GM12878 (cell line): Measurements from ENCODE around the gene CAB39. TPM values are rescaled to one million over a fixed set of nuclear protein-coding genes. Genes with fewer than 3 reads are reported as not detected.

ENCODE experiments used
- ATAC-seq: fragments of 200-7000 bp; cut with Tn5 transposase; 3 replicates; pipeline ENCODE4 v1.9.1; 2020; ENCODE audit warnings: mild to moderate bottlenecking, moderate library complexity
- BruUV-seq: library from RNA; stranded (reverse); fragments of 400-500 nt; replicated peaks from 2 replicates; lab custom pipeline; 2021; lab: Mats Ljungman, UMichigan
- CTCF ChIA-PET: fragments of 300-600 bp; sonication (Branson Sonifier 250); formaldehyde crosslinking; extraction: SDS; loops from one replicate; lab custom pipeline; 2021; ENCODE audit warnings: inconsistent platforms; lab: Yijun Ruan, JAX
- POLR2A ChIA-PET: fragments of 350-600 bp; formaldehyde crosslinking; extraction: SDS; loops from one replicate; lab custom pipeline; 2021; ENCODE audit warnings: inconsistent platforms; lab: Charles Lee
- RAD21 ChIA-PET: fragments of 300-600 bp; sonication (Branson Sonifier 250); formaldehyde crosslinking; loops from one replicate; lab custom pipeline; 2023; ENCODE audit warnings: antibody characterized with exemption; ENCODE audit not compliant: unreplicated experiment; lab: Charles Lee
- SMC1A ChIA-PET: fragments of 300-600 bp; sonication (Branson Sonifier 250); formaldehyde crosslinking; loops from one replicate; lab custom pipeline; 2023; ENCODE audit not compliant: unreplicated experiment, uncharacterized antibody; lab: Charles Lee
- DNase-seq: peaks from one replicate; pipeline ENCODE4 v3.0.0-alpha.2; 2011; ENCODE audit warnings: low read depth, low spot score
- FAIRE-seq: peaks from 3 replicates; lab custom pipeline; 2011; peaks lifted over from hg19 to GRCh38; lab: Jason Lieb, UNC
- H2AFZ ChIP-seq: 2 replicates; pipeline ENCODE4 v1.6.0; 2011; ENCODE audit warnings: low read depth, low read length, control low read depth; ENCODE audit not compliant: control insufficient read depth
- H3K27ac ChIP-seq: 2 replicates; pipeline ENCODE4 v1.5.1; 2011; ENCODE audit warnings: control low read depth; ENCODE audit not compliant: control insufficient read depth, insufficient read depth
- H3K27me3 ChIP-seq, 2 experiments: replicated peaks in 1 of 2; 2 replicates each; pipeline versions ENCODE4 v1.6.0 to v1.6.1; 2011; ENCODE audit warnings: low read length in 1 of 2; ENCODE audit not compliant: control insufficient read depth in 2 of 2, insufficient read depth in 2 of 2
- H3K36me3 ChIP-seq, 2 experiments: 2 replicates each; pipeline ENCODE4 v1.5.1; 2011; ENCODE audit warnings: low read length in 1 of 2; ENCODE audit not compliant: control insufficient read depth in 2 of 2, insufficient read depth in 2 of 2
- H3K4me1 ChIP-seq: 2 replicates; pipeline ENCODE4 v1.6.1; 2011; ENCODE audit warnings: mild to moderate bottlenecking, low read length, moderate library complexity, mixed read lengths; ENCODE audit not compliant: control insufficient read depth, insufficient read depth
- H3K4me2 ChIP-seq: 2 replicates; pipeline ENCODE4 v1.6.0; 2011; ENCODE audit warnings: control low read depth; ENCODE audit not compliant: control insufficient read depth, insufficient read depth
- H3K4me3 ChIP-seq: fragments of 200-600 bp; sonication (generic); 2 replicates; pipeline ENCODE4 v1.5.1; 2016
- H3K79me2 ChIP-seq: 2 replicates; pipeline ENCODE4 v1.6.0; 2011; ENCODE audit warnings: low read length; ENCODE audit not compliant: control insufficient read depth, insufficient read depth
- H3K9ac ChIP-seq: 2 replicates; pipeline ENCODE4 v1.8.0; 2011; ENCODE audit warnings: low read length, control low read depth, mixed read lengths; ENCODE audit not compliant: control insufficient read depth, insufficient read depth
- H3K9me3 ChIP-seq: replicated peaks from 3 replicates; pipeline ENCODE4 v1.5.1; 2011; ENCODE audit warnings: mild to moderate bottlenecking, low read length; ENCODE audit not compliant: control insufficient read depth, insufficient read depth
- H4K20me1 ChIP-seq: 2 replicates; pipeline ENCODE4 v1.6.0; 2011; ENCODE audit not compliant: control insufficient read depth, insufficient read depth
- BRCA1 ChIP-seq: IDR thresholded peaks from 2 replicates; pipeline ENCODE4 v1.6.1; 2011; ENCODE audit warnings: low read depth, low read length, improper control_type of control experiment
- CEBPB ChIP-seq, 2 experiments: fragments of 150-350 bp in 1 of 2; IDR thresholded peaks; 2 replicates each; pipeline ENCODE4 v1.6.1; 2012 to 2014; ENCODE audit warnings: low read depth in 2 of 2, low read length in 2 of 2, borderline replicate concordance in 1 of 2, inconsistent platforms in 1 of 2
- ETV6 ChIP-seq, 2 experiments: fragments of 450-650 bp in 1 of 2; IDR thresholded peaks in 1 of 2; conservative IDR thresholded peaks in 1 of 2; 2 replicates each; pipeline ENCODE4 v1.6.1; 2014; ENCODE audit warnings: antibody characterized with exemption in 1 of 2, borderline replicate concordance in 1 of 2, low read depth in 1 of 2, mild to moderate bottlenecking in 1 of 2, moderate library complexity in 1 of 2
- GATAD2B ChIP-seq: fragments of 450-650 bp; conservative IDR thresholded peaks from 2 replicates; pipeline ENCODE4 v1.6.1; 2017; ENCODE audit warnings: low read depth, mild to moderate bottlenecking, moderate library complexity
- JUNB ChIP-seq: IDR thresholded peaks from 2 replicates; pipeline ENCODE4 v1.6.1; 2016; ENCODE audit warnings: antibody characterized with exemption, mild to moderate bottlenecking
- JUND ChIP-seq: IDR thresholded peaks from 2 replicates; pipeline ENCODE4 v1.6.1; 2012; ENCODE audit warnings: low read depth, mild to moderate bottlenecking, low read length, improper control_type of control experiment, moderate library complexity
- MYC ChIP-seq: IDR thresholded peaks from 2 replicates; pipeline ENCODE4 v1.6.1; 2011; ENCODE audit warnings: mild to moderate bottlenecking, low read length, moderate library complexity, inconsistent platforms; ENCODE audit not compliant: insufficient read depth, insufficient replicate concordance, insufficient read length, severe bottlenecking
- NFYA ChIP-seq: IDR thresholded peaks from 2 replicates; pipeline ENCODE4 v1.6.1; 2011; ENCODE audit warnings: low read depth, mild to moderate bottlenecking, low read length, improper control_type of control experiment, borderline replicate concordance
- NR2F1 ChIP-seq: fragments of 450-650 bp; conservative IDR thresholded peaks from 2 replicates; pipeline ENCODE4 v1.6.1; 2017; ENCODE audit warnings: mild to moderate bottlenecking
- POLR2AphosphoS5 ChIP-seq: IDR thresholded peaks from 2 replicates; pipeline ENCODE4 v1.6.1; 2011; ENCODE audit warnings: mild to moderate bottlenecking, low read length, inconsistent platforms
- ZNF622 ChIP-seq: fragments of 450-650 bp; IDR thresholded peaks from 2 replicates; pipeline ENCODE4 v1.6.1; 2017; ENCODE audit warnings: mild to moderate bottlenecking, inconsistent platforms
- WGBS: methylation state at CpG from one replicate; pipeline ENCODE4 v1.1.6; 2016; ENCODE audit warnings: low lambda C conversion rate; ENCODE audit not compliant: insufficient replicate concordance, insufficient coverage; ENCODE audit errors: missing lambda C conversion rate; 5-methylcytosine and 5-hydroxymethylcytosine counted together
- in situ Hi-C: fragments of 300-500 bp; cut with MboI; formaldehyde crosslinking; loops from 9 replicates; pipeline ENCODE4 v1.14.3; 2018; ENCODE audit warnings: mixed read lengths
- intact Hi-C: fragments of 100-400 bp; cut with micrococcal nuclease; formaldehyde crosslinking; loops from one replicate; pipeline ENCODE4 v1.14.2; 2022; ENCODE audit not compliant: unreplicated experiment
- polyA plus RNA-seq, 11 experiments: library from polyadenylated mRNA; depleted of rRNA in 4 of 11; unstranded in 6 of 11; stranded (reverse) in 5 of 11; fragments of >200 nt; fragmentation: Nextera tagmentation in 4 of 11; fragmentation: Illumina TruSeq in 1 of 11; extraction: Ambion mirVana in 4 of 11; extraction: Trizol in 1 of 11; gene quantifications; 1 replicate in 1 of 11; 2 replicates in 10 of 11; pipeline versions ENCODE4 v1.2.1 to v1.2.3, GENCODE V29; 2011 to 2016; ENCODE audit warnings: inconsistent platforms in 2 of 11, missing spikeins in 2 of 11, low read depth in 1 of 11
- total RNA-seq, 4 experiments: library from RNA; depleted of rRNA in 3 of 4; stranded (reverse); fragments of >200 nt in 3 of 4; fragmentation: Illumina TruSeq in 1 of 4; extraction: Trizol in 1 of 4; gene quantifications; 2 replicates each; pipeline versions ENCODE4 v1.2.1 to v1.2.3, GENCODE V29; 2013 to 2021
- TF ChIP-seq, protein P1 (sequence below): IDR thresholded peaks from 2 replicates; pipeline ENCODE4 v1.6.1; 2012; ENCODE audit warnings: low read depth, low read length, improper control_type of control experiment

CAB39 gene
- total and polyA plus RNA-seq, 10 of the 15 experiments (the other 5 are each of a cell fraction or from before 2014, with no cell fraction given) = 13.3 to 129 (median 62.9) TPM

GRCh38 chr2:230774348-230774951, 61.8 kb downstream of the CAB39 start:
- ChIA-PET CTCF (interaction anchor here (0.7 to 1.0 kb wide), 2 partner anchors 8 to 11 kb away, joined by 3 read pairs; no protein-coding TSS in a partner anchor), RAD21 (interaction anchor here (2.5 kb wide), 1 partner anchor 60 kb away, joined by 8 read pairs; no protein-coding TSS in a partner anchor), POLR2A (interaction anchor here (0.6 to 1.0 kb wide), 2 partner anchors 11 to 36 kb away, joined by 3 read pairs; no protein-coding TSS in a partner anchor), SMC1A (interaction anchor here (0.9 to 1.6 kb wide), 4 partner anchors 12 to 40 kb away, joined by 3 to 4 read pairs (median 4); no protein-coding TSS in a partner anchor)
- Histone ChIP-seq H3K27ac (no peak overlapping the region), H3K4me3 (no peak overlapping the region), H3K9me3 (no peaks in the 10 kb centered on the region), H3K79me2 (peaks cover 21% of the 10 kb centered on the region), H3K4me1 (peaks cover 18% of the 10 kb centered on the region), H3K9ac (no peak overlapping the region), H3K36me3 (peaks cover 2 to 13% of the 10 kb centered on the region in 2 experiments), H3K4me2 (no peak overlapping the region), H3K27me3 (no peaks in the 10 kb centered on the region), H2AFZ (no peak overlapping the region), H4K20me1 (no peaks in the 10 kb centered on the region)
- in situ Hi-C loops (no loop called here), intact Hi-C loops (no loop called here)
- TF ChIP-seq JUNB (no peak), CEBPB (IDR thresholded peaks at IDR 0.05; ENCODE audit: borderline replicate concordance in 1 of 2, low read depth in 2 of 2, low read length in 2 of 2) (no peak), GATAD2B (no peak), JUND (no peak), ETV6 (conservative IDR thresholded peaks at IDR 0.05 in 1 of 2, IDR thresholded peaks at IDR 0.05 in 1 of 2; ENCODE audit: borderline replicate concordance in 1 of 2, low read depth in 1 of 2) (no peak), MYC (no peak), NR2F1 (no peak), NFYA (no peak), POLR2AphosphoS5 (no peak), ZNF622 (no peak), BRCA1 (no peak)
- TF ChIP-seq, protein P1, sequence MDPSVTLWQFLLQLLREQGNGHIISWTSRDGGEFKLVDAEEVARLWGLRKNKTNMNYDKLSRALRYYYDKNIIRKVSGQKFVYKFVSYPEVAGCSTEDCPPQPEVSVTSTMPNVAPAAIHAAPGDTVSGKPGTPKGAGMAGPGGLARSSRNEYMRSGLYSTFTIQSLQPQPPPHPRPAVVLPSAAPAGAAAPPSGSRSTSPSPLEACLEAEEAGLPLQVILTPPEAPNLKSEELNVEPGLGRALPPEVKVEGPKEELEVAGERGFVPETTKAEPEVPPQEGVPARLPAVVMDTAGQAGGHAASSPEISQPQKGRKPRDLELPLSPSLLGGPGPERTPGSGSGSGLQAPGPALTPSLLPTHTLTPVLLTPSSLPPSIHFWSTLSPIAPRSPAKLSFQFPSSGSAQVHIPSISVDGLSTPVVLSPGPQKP = no peak
- FAIRE-seq = no peak
- DNase-seq = no peak
- no TSS peak for BruUV-seq
- ATAC-seq = no peak
- WGBS = 76% methylated on average over 4 of the region's 4 CpGs
